Activated naive CD8-positive, alpha-beta T cell treated with anti-CD3 and anti-CD28 coated beads, Interleukin-2, amount 10 ng/mL, durations not matched to agents 7 days and 5 days (primary cell): ENCODE data around the gene RHBDF2. TPM values are rescaled to one million over a fixed set of nuclear protein-coding genes. Genes with fewer than 3 reads are reported as not detected.

Experiments used
- ATAC-seq: fragments of 150-1000 bp; cut with Tn5 transposase; one replicate; pipeline ENCODE4 v1.10.0; 2021; ENCODE audit warnings: low read depth, moderate library complexity
- POLR2A ChIA-PET: fragments of 350-600 bp; sonication (Branson Sonifier 250); formaldehyde crosslinking; loops from one replicate; lab custom pipeline; 2021; ENCODE audit warnings: antibody characterized with exemption; lab: Charles Lee
- DNase-seq: peaks from one replicate; pipeline ENCODE4 v3.0.0; 2021
- H3K27ac Mint-ChIP-seq: one replicate; pipeline ENCODE4 v1.8.0; 2022; ENCODE audit warnings: mild to moderate bottlenecking, mixed read lengths
- H3K27me3 Mint-ChIP-seq: one replicate; pipeline ENCODE4 v1.8.0; 2022; ENCODE audit warnings: mild to moderate bottlenecking, moderate library complexity, mixed read lengths
- H3K36me3 Mint-ChIP-seq: one replicate; pipeline ENCODE4 v1.8.0; 2021; ENCODE audit warnings: mild to moderate bottlenecking, mixed read lengths
- H3K4me1 Mint-ChIP-seq: one replicate; pipeline ENCODE4 v1.8.0; 2021; ENCODE audit warnings: mixed read lengths
- H3K4me3 Mint-ChIP-seq: one replicate; pipeline ENCODE4 v1.8.0; 2022; ENCODE audit warnings: mild to moderate bottlenecking, moderate library complexity, mixed read lengths
- H3K9me3 Mint-ChIP-seq: one replicate; pipeline ENCODE4 v1.8.0; 2021; ENCODE audit warnings: mixed read lengths
- total RNA-seq, 2 experiments: library from RNA; stranded (reverse); gene quantifications; one replicate each; pipeline ENCODE4 v1.2.3, GENCODE V29; 2021

RHBDF2 gene
- total RNA-seq, 2 experiments from 2014 or later, result 65.1 to 67.2 TPM

DNA sequence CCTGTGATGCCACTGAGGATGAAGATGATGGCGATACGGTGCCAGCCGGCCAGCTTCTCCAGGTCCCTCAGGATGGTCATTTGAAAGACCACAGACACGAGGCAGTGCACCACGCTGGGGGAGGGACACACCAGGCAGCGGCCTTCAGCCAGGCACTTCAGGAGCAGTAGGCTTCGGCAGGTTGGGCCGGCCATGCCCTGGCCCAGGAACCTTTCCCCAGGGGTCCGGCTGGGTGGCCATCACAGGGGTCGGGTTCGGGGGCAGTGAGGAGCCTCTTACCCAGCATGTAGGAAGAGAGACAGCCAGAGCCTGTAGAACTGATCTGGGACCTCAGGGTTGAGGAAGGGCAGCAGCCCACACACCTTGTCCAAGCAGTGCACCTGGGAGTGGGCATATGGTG lies 28.5 kb downstream of the RHBDF2 start:
- Mint-ChIP-seq H3K27ac (no peak overlapping the region), H3K9me3 (no peaks in the 10 kb centered on the region), H3K4me1 (no peaks in the 10 kb centered on the region), H3K36me3 (peaks cover 10% of the 10 kb centered on the region), H3K27me3 (no peaks in the 10 kb centered on the region), H3K4me3 (no peak overlapping the region)
- DNase-seq, result no peak
- no peak for ATAC-seq
- POLR2A ChIA-PET, result no interaction called here

DNA sequence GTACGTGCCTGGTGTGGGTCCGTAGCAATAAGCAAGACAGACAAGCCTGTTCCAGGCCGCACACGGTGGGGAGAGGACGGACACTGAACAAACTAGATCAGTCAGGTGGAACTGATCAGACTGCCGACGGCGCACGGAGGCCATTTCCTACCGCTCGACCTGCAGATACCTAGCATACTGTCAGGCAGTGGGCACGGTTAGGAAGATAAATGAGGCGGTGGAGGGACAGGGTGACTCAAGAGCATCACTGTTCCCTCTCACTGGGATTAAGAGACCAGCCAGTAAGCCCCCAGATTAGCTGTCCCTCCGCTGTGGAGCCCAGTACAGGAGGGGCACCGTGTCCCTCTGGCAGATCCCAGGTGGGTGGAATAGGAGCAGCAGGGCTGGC lies 29.0 kb downstream of the RHBDF2 start:
- Mint-ChIP-seq H3K9me3 (no peaks in the 10 kb centered on the region), H3K27me3 (no peaks in the 10 kb centered on the region), H3K27ac (no peak overlapping the region), H3K4me3 (no peak overlapping the region), H3K36me3 (peaks cover 10% of the 10 kb centered on the region), H3K4me1 (no peaks in the 10 kb centered on the region)
- DNase-seq, result no peak
- POLR2A ChIA-PET, result no interaction called here
- no peak for ATAC-seq

DNA sequence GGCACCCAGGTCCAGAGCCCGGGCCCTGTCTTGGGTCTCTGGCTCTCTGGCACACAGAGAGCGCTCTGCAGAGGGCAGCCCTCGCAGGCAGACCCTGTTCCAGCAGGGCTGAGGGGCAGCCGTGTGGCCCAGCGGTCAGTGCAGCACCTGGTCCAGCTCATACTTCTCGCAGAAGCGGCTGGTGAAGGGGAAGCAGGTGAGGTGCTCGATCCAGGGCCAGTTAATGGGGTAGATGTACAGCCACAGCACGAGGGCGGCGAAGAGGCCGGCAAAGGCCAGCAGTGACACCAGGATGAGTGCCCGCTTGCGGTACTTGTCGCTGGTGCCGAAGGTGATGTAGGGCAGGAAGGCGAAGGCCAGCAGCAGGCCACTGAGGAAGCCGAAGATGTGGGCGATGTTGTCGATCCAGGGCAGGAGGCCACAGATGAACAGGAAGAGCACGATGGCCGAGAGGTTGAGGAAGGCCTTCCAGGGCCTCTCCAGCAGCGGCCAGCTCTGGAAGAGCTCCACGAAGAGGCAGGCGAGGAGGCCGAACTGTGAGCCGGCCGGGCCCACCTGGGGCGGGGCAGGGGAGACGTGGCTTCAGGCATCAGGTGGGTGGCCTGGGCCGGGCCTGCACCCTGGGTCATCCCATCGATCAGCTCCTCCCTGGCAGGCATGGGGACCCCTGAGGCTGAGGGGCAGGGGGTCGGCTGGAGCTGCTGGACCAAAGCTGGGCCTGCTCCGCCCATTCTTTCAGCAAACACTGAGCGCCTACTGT lies 29.5 kb downstream of the RHBDF2 start:
- Mint-ChIP-seq H3K36me3 (peaks cover 10% of the 10 kb centered on the region), H3K4me1 (no peaks in the 10 kb centered on the region), H3K9me3 (no peaks in the 10 kb centered on the region), H3K27me3 (no peaks in the 10 kb centered on the region), H3K4me3 (no peak overlapping the region), H3K27ac (no peak overlapping the region)
- ATAC-seq (no peak), DNase-seq (no peak)
- POLR2A ChIA-PET, result no interaction called here

DNA sequence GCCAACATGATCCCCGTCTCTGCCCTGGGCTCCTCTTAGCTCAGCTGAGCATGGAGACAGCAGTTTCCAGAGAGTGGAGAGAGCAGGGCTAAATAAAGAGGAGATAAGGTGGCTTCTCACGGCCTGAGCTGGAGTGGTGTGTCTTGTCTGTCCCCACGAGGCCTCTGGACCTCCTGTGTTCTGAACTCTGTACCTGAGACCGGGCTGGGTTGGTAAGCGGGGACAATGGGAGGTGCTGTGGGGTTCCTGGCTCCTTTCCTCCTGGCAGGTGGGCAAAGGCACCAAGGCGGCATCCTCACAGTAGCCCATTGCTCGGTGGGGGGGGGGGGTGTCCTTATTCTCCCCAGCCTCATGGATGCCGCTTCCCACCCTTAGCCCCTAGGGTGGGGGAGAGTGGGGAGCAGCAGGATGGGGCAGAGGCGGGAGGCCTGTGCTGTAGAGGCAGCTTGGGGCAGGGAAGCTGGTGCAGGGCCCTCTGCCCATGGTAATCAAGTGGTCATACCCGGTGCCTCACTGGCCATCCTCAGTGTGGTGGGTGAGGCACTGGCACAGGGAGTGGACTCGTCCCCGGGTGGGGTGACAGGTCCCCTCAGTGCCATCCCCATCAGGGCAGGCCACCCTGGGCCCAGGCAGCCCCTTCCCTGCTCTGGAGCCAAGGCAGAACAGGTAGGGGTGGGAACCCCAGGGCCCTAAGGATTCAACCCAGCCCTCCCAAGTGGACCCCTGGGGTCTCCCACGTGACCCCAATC lies 31.1 kb downstream of the RHBDF2 start:
- peaks cover 9% of the 10 kb centered on the region for H3K36me3 Mint-ChIP-seq
- POLR2A ChIA-PET, result interaction anchor here (0.5 to 0.8 kb wide), 2 partner anchors 10 to 25 kb away, joined by 3 read pairs; no protein-coding TSS in a partner anchor
- ATAC-seq (no peak), DNase-seq (no peak)
- H3K4me1 Mint-ChIP-seq, result peaks cover 7% of the 10 kb centered on the region
- H3K4me3 Mint-ChIP-seq, result no peak overlapping the region
- H3K27ac Mint-ChIP-seq, result no peak overlapping the region
- H3K27me3 Mint-ChIP-seq, result no peaks in the 10 kb centered on the region
- no peaks in the 10 kb centered on the region for H3K9me3 Mint-ChIP-seq

DNA sequence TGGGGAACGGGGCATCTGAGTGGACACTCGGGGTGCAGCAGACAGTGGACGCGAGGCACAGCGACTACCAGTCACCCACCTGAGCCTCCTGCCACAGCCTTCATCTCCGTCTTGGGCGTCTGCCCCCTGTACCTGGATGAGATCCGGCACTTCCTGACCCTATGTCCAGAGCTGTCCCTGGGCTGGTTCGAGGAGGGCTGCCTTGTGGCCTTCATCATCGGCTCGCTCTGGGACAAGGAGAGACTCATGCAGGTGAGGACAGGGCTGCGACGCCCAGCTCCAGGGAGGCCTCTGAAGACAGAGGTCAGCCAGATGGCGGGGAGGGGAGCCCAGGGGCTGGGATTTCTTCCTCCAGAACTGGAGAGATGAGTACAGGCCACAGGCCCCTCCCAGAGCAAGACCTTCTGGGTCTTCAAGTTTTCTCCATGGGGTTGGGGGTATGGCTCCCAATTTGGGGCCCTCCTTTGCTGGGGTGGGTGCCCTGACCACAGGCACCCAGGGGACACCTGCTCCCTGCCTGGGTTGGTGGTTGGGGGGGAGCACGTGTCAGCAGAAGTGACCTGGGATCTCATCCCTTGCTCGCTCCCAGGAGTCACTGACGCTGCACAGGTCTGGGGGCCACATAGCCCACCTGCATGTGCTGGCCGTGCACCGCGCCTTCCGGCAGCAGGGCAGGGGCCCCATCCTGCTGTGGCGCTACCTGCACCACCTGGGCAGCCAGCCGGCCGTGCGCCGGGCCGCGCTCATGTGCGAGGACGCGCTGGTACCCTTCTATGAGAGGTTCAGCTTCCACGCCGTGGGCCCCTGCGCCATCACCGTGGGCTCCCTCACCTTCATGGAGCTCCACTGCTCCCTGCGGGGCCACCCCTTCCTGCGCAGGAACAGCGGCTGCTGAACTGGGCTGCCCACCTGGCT lies 31.9 kb downstream of the RHBDF2 start:
- H3K4me3 Mint-ChIP-seq, result no peak overlapping the region
- no peaks in the 10 kb centered on the region for H3K9me3 Mint-ChIP-seq
- H3K27me3 Mint-ChIP-seq, result peaks cover under 1% of the 10 kb centered on the region
- H3K27ac Mint-ChIP-seq, result no peak overlapping the region
- DNase-seq (no peak), ATAC-seq (no peak)
- POLR2A ChIA-PET, result interaction anchor here (0.8 kb wide), 1 partner anchor 11 kb away, joined by 3 read pairs; no protein-coding TSS in a partner anchor
- peaks cover 9% of the 10 kb centered on the region for H3K36me3 Mint-ChIP-seq
- peaks cover 7% of the 10 kb centered on the region for H3K4me1 Mint-ChIP-seq

DNA sequence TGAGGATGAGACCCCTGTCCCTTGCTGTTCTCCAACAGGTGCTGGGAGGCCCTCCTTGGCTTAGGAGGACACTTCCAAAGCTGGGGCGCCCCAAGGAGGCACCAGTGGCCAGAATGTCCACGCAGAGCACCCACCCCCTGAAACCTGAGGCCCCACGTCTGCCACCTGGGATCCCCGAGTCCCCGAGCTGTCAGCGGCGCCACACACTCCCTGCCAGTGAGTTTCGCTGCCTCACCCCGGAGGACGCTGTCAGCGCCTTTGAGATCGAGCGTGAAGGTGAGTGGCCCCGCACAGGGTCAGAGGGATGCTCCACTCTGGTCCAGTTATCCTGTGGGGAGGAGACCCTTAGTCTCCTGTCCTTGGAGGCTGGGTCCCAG lies 32.6 kb downstream of the RHBDF2 start:
- Mint-ChIP-seq H3K4me1 (peaks cover 7% of the 10 kb centered on the region), H3K27ac (no peak overlapping the region), H3K36me3 (peaks cover 9% of the 10 kb centered on the region), H3K27me3 (peaks cover 2% of the 10 kb centered on the region), H3K9me3 (no peaks in the 10 kb centered on the region), H3K4me3 (no peak overlapping the region)
- DNase-seq, result no peak
- no peak for ATAC-seq
- POLR2A ChIA-PET, result no interaction called here

DNA sequence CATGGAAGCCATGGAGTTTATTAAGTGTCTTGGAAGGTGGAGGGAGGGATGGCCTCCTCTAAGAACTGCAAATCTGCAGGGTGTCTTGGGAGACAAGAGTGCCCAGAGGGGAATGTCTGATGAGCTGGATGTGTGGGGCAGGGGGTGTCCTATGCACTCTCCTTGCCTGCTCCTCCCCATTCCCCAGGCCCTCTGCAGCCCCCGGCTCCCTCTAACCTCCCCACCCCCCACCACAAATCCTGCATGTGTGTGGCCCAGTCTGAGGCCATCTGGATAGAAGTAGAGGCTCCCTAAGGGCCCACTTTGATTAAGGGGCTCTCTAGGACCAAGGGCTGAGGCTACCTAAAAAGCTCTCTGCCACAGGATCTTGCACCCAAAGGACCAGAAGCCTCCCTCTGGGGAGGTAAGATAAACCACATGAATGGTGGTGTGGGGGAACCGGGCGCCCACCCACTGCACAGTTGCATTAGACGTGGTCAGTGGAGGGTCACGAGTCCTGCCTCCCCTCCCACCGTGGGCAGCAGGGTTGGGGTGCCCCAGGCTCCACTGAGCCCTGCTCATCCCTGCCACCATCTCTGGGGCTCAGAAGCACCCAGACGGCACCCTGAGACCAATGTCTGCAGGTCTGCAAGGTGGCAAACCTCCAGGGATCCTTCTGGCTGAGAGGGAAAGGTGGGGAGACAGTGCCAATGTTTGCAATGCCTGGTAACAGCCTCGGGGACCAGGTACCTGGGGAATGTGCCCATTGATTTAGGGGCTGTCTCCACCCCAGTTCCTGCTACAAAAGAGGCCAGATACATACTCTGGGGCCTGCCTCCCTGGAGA lies 33.2 kb downstream of the RHBDF2 start:
- peaks cover 9% of the 10 kb centered on the region for H3K36me3 Mint-ChIP-seq
- POLR2A ChIA-PET, result interaction anchor here (0.8 to 1.3 kb wide), 3 partner anchors 16 to 40 kb away, joined by 3 read pairs; no protein-coding TSS in a partner anchor
- ATAC-seq (no peak), DNase-seq (no peak)
- H3K27me3 Mint-ChIP-seq, result peaks cover 2% of the 10 kb centered on the region
- no peak overlapping the region for H3K27ac Mint-ChIP-seq
- no peak overlapping the region for H3K4me3 Mint-ChIP-seq
- H3K9me3 Mint-ChIP-seq, result no peaks in the 10 kb centered on the region
- peaks cover 7% of the 10 kb centered on the region for H3K4me1 Mint-ChIP-seq

DNA sequence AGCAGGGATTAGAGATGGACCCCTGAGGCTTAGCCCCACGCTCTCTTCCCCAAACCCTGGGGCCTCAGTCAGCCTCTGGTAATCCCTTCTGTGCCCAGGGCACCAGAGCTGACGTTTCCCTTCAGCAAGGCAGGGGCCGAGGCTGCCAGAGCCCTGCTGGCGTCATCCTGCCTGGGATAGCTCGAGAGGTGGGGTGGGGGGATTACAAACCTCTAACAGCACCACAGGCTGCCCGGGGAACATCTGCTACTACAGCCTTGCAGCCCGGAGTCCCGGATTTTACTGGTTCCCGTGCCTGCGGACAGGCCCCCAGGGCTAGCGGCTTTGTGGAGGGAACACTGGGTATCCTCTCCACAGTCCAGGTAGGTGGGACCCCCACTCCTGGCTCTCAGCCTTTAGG lies 33.9 kb downstream of the RHBDF2 start, which contains the start of gene AANAT:
Gene AANAT, plus strand, starts transcription at position 238 of the 400 bp plus-strand sequence. CDS start 1,144 bp downstream, outside the sequence.
- H3K4me1 Mint-ChIP-seq, result peaks cover 7% of the 10 kb centered on the region
- ATAC-seq (no peak), DNase-seq (no peak)
- peaks cover 2% of the 10 kb centered on the region for H3K27me3 Mint-ChIP-seq
- H3K27ac Mint-ChIP-seq, result no peak within 1 kb of the TSS
- peaks cover 7% of the 10 kb centered on the region for H3K36me3 Mint-ChIP-seq
- no peaks in the 10 kb centered on the region for H3K9me3 Mint-ChIP-seq
- H3K4me3 Mint-ChIP-seq, result no peak within 1 kb of the TSS
- POLR2A ChIA-PET, result interaction anchor here (0.5 to 1.3 kb wide), 5 partner anchors 10 to 41 kb away, joined by 3 read pairs; no protein-coding TSS in a partner anchor

DNA sequence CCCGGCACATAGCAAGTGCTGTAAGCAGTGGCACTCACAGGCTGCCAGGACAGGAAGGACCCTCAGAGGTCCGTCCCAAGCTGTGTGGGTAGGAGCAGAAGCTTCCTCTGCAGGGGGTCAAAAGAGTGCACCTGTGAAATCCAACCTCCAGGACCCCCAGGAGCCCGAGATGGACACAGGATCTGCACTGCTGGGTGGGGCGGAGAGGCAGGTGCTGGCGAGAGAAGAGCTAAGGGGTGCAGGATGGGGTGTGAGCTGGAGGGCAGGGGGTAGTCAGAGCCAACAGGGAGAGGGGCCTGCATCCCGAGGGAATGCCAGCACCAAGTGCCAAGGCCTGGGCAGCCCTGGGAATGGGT lies 34.5 kb downstream of the RHBDF2 start:
- peaks cover 6% of the 10 kb centered on the region for H3K36me3 Mint-ChIP-seq
- ATAC-seq, result no peak

DNA sequence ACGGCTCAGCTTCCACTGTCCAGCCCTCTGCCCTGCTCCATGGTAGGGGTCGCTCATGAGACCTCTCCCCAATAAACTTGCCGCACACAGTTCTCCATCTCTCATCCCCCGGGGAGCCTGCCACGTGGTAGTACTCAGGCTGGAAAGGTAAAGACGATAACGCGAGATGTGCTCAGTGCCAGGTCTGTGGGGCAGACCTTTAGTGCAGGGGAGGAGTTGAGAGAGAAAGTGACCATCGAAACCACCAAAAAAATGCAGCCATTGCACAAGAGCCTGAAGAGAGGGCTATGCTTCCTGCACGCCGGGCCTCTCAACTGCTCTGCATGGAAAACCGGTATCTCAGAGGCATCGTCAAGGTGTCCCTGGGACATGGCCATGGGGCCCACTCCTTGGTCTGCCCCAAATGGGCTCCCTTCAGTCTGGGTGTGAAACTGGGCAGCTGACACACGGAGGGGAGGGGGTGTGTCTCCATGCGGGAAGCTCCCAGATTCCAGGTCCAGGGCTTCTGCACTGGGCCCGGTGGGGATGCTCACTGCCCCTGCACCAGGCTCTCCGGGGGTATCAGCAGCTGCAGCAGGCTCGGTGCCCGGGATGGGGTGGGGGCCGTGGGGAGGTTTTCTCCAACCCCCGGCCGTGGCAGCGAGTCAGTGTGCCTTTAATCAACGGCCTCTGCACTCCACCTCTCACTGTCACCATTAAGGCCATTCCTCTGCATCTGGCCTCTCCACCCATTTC lies 38.5 kb downstream of the RHBDF2 start:
- no peak for DNase-seq
- H3K4me1 Mint-ChIP-seq, result peaks cover 7% of the 10 kb centered on the region
- POLR2A ChIA-PET, result interaction anchor here (0.9 kb wide), 1 partner anchor 45 kb away, joined by 3 read pairs; no protein-coding TSS in a partner anchor
- H3K4me3 Mint-ChIP-seq, result no peak overlapping the region
- no peaks in the 10 kb centered on the region for H3K9me3 Mint-ChIP-seq
- no peaks in the 10 kb centered on the region for H3K36me3 Mint-ChIP-seq
- no peak overlapping the region for H3K27ac Mint-ChIP-seq
- no peak for ATAC-seq
- peaks cover 8% of the 10 kb centered on the region for H3K27me3 Mint-ChIP-seq

More for the DNA sequence above, 34.5 kb downstream of the RHBDF2 start:
- H3K4me3 Mint-ChIP-seq, result no peak overlapping the region
- H3K9me3 Mint-ChIP-seq, result no peaks in the 10 kb centered on the region
- POLR2A ChIA-PET, result interaction anchor here (0.5 to 1.6 kb wide), 5 partner anchors 9 to 41 kb away, joined by 3 to 4 read pairs (median 3); partner anchors contain the start of gene RHBDF2
- no peak for DNase-seq
- peaks cover 7% of the 10 kb centered on the region for H3K4me1 Mint-ChIP-seq
- H3K27me3 Mint-ChIP-seq, result peaks cover 4% of the 10 kb centered on the region
- no peak overlapping the region for H3K27ac Mint-ChIP-seq

DNA sequence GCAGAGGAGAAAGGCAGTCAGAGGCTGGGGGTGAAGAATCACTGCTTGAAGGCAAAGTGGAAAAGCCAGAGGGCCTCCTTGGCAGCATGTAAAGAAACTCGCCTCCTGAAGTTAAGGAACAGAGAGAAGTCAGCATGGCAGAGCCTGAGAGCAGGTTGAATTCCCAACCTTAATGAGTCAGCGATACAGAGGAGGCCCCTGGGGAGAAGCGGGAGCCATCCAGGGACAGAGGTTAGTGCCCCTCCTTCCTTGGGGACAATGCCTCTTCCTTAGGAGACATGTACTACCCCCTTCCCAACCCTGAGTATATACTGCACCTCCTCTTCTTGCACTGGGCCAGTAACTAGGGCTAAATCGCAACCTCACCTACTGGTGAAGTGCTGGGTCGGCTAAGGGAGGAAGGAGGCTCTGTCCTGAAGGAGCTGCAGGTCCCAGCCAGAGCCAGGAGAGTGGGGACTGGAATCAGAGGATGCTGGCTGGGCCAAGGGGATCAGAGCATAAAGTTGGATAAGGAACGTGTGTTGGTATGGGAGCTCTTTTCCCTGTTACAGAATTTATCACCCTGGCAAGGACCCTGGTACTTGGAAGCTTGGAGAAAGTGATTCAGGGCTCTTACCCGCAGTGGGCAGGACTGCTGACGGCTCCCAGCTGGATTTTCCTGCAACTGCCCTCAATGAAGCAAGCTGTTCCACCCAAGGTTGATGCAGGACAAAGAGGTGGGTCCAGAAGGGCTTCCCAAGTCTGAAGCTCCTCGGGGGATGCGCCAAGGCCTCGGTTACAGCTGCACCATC lies 39.3 kb downstream of the RHBDF2 start:
- Mint-ChIP-seq H3K36me3 (no peaks in the 10 kb centered on the region), H3K4me3 (no peak overlapping the region), H3K4me1 (peaks cover 7% of the 10 kb centered on the region), H3K27me3 (peaks cover 13% of the 10 kb centered on the region), H3K9me3 (no peaks in the 10 kb centered on the region), H3K27ac (no peak overlapping the region)
- POLR2A ChIA-PET, result interaction anchor here (0.9 kb wide), 1 partner anchor 45 kb away, joined by 3 read pairs; no protein-coding TSS in a partner anchor
- no peak for ATAC-seq
- DNase-seq, result no peak
